ENCODE results near the gene RBM43. TPM values are rescaled to one million over a fixed set of nuclear protein-coding genes. Genes with fewer than 3 reads are reported as not detected.

Gene RBM43
- total RNA-seq, 1 experiment from 2014 or later = 1.8 TPM

GRCh38 chr2:151280271-151280670 lies 18.6 kb upstream of the RBM43 start:
- H3K4ac ChIP-seq (ENCODE audit: low read depth, low read length) = no peak overlapping the region
- peaks cover 0 to 1% (median 0%) of the 10 kb centered on the region in 3 experiments; a peak in 1 of 7 replicates for H3K36me3 Mint-ChIP-seq (ENCODE audit: insufficient read depth in 1 of 3, low read depth in 3 of 3)
- H2BK120ac ChIP-seq (ENCODE audit: low read depth, low read length, poor library complexity, severe bottlenecking) = no peak overlapping the region
- H3K79me2 ChIP-seq (ENCODE audit: insufficient read depth, low read length) = no peaks in the 10 kb centered on the region
- H3K79me1 ChIP-seq (ENCODE audit: insufficient read depth, low read depth, low read length, poor library complexity, severe bottlenecking) = no peaks in the 10 kb centered on the region
- no peak overlapping the region for H3K27ac ChIP-seq (ENCODE audit: insufficient read length, low read depth, low read length)
- H3K4me1 Mint-ChIP-seq = peaks cover 2 to 3% of the 10 kb centered on the region in 2 experiments; a peak in 1 of 4 replicates
- H2BK12ac ChIP-seq (ENCODE audit: insufficient read length, low read depth, low read length) = no peak overlapping the region
- H2BK5ac ChIP-seq (ENCODE audit: insufficient read length, low read length) = no peak overlapping the region
- no peak overlapping the region for H2AK5ac ChIP-seq (ENCODE audit: insufficient read length, low read length)
- H4K20me1 ChIP-seq (ENCODE audit: control insufficient read depth, insufficient read depth, insufficient read length) = no peaks in the 10 kb centered on the region
- H3K56ac ChIP-seq (ENCODE audit: insufficient read length, low read depth, low read length) = no peak overlapping the region
- no peaks in the 10 kb centered on the region for H3K4me1 ChIP-seq (ENCODE audit: insufficient read depth, low read length)
- no peak overlapping the region for H3K4me2 ChIP-seq (ENCODE audit: insufficient read depth, insufficient read length, low read length)
- H2BK20ac ChIP-seq (ENCODE audit: low read depth, low read length, poor library complexity, severe bottlenecking) = no peak overlapping the region
- H3K9me3 ChIP-seq (ENCODE audit: control insufficient read depth, low read depth, low read length) = no peaks in the 10 kb centered on the region
- WGBS (ENCODE audit: extremely low coverage, insufficient read length, low lambda C conversion rate) = no CpG with 5 or more reads among the region's 4 CpGs
- H3K4me3 Mint-ChIP-seq = no peak overlapping the region
- H3K14ac ChIP-seq (ENCODE audit: insufficient read depth, low read length) = no peak overlapping the region
- no peaks in the 10 kb centered on the region for H3K23me2 ChIP-seq (ENCODE audit: insufficient read length, low read depth, low read length, poor library complexity, severe bottlenecking)
- no peak overlapping the region for H2AFZ ChIP-seq (ENCODE audit: low read length)
- no peak overlapping the region for H3K27ac Mint-ChIP-seq
- H3K23ac ChIP-seq (ENCODE audit: insufficient read length, low read depth, low read length) = no peak overlapping the region
- H3K9me3 Mint-ChIP-seq = no peaks in the 10 kb centered on the region
- no peaks in the 10 kb centered on the region for H3K27me3 Mint-ChIP-seq (ENCODE audit: low read depth)
- H2BK15ac ChIP-seq (ENCODE audit: low read depth, low read length) = no peak overlapping the region
- DNase-seq = no peak
- no peak overlapping the region for H3K9ac ChIP-seq (ENCODE audit: extremely low read depth, insufficient read length, low read length)
- no peak overlapping the region for H3K18ac ChIP-seq (ENCODE audit: insufficient read length, low read depth, low read length)
- no peak overlapping the region for H4K8ac ChIP-seq (replicated peaks; ENCODE audit: insufficient read length, low read depth, low read length)
- no peak overlapping the region for H4K91ac ChIP-seq (ENCODE audit: insufficient read length, low read depth, low read length)
- H4K5ac ChIP-seq (ENCODE audit: insufficient read length, low read depth, low read length) = no peak overlapping the region
- no peaks in the 10 kb centered on the region for H3K27me3 ChIP-seq (ENCODE audit: insufficient read depth, low read length)
- TF ChIP-seq, protein P1, sequence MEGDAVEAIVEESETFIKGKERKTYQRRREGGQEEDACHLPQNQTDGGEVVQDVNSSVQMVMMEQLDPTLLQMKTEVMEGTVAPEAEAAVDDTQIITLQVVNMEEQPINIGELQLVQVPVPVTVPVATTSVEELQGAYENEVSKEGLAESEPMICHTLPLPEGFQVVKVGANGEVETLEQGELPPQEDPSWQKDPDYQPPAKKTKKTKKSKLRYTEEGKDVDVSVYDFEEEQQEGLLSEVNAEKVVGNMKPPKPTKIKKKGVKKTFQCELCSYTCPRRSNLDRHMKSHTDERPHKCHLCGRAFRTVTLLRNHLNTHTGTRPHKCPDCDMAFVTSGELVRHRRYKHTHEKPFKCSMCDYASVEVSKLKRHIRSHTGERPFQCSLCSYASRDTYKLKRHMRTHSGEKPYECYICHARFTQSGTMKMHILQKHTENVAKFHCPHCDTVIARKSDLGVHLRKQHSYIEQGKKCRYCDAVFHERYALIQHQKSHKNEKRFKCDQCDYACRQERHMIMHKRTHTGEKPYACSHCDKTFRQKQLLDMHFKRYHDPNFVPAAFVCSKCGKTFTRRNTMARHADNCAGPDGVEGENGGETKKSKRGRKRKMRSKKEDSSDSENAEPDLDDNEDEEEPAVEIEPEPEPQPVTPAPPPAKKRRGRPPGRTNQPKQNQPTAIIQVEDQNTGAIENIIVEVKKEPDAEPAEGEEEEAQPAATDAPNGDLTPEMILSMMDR (conservative IDR thresholded peaks at IDR 0.05) = no peak
- H3T11ph ChIP-seq (ENCODE audit: low read length) = no peak overlapping the region
